GM18502 (cell line): ENCODE data around the gene ALDH3A2.

ENCODE experiments used
- ATAC-seq: cut with Tn5 transposase; IDR thresholded peaks from one replicate; pipeline ENCODE4 v1.9.1; 2021; ENCODE audit warnings: mild to moderate bottlenecking; ENCODE audit not compliant: unreplicated experiment, poor library complexity

Gene ALDH3A2

GRCh38 chr17:19648475-19649273 is at the start of gene ALDH3A2:
TSS of gene ALDH3A2 (plus strand) at chr17:19648751. CDS start at chr17:19648972, 221 bp downstream.
- ATAC-seq = peak; percentile 92

DNA sequence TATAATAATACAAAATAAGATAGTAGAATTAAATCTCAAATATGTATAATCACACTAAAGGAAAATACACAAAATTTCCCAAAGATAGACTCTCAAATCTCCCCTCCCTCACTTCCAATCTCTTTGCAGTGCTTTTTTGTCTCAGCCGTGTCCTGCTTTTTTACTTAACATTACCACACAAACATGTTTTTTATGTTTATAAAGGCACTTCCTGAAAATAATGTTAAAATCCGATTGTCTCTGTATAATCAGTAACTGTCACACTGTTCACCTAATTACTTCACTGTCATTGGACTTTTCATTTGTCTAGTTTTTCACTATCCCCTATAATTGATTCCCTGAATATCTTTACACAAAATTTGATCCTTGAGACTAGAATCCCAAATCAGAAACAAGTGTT is 38.2 kb upstream of the ALDH3A2 start:
- no peak for ATAC-seq

- ATAC-seq = no peak
These were observed 37.7 kb upstream of the ALDH3A2 start for GRCh38 chr17:19610879-19611278.

GRCh38 chr17:19613979-19614378 is 34.6 kb upstream of the ALDH3A2 start:
- no peak for ATAC-seq

DNA sequence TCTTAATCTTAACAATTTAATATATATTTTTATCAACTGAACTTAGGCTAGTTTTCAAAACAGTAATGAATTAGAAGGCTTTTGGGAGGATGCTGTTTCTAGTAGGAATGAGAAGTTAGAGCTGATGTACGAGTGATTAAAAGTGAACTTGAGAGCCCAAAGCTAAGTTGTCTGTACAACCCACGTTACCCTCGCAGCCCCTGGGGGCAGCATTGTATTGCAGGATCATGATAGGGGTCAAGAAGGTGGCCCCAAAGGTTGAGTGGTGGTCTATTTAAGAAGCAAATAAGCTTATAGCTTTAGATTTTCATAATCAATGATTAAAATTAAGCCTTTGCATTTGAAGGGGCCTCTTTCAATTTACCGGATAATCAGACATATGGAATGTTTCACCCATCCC is 33.7 kb upstream of the ALDH3A2 start:
- ATAC-seq = no peak

DNA sequence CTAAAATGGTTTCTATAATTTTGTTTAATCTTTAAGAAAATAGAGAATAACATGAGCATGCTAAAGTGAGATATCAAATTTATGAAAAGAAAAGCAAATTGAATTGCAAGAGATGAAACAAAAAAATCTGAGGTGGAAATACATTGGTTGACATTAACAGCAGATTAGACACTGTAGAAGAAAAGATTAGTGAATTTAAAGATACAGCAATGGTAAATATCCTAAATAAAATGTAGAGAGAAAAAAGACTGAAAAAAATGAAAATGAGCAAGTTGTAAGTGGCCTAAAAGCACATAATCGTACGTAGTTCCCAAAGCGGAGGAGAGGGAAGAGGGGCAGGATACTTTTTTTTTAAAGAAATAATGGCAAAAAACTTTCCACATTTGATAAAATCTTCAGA is 30.5 kb upstream of the ALDH3A2 start:
- no peak for ATAC-seq

GRCh38 chr17:19619705-19620325 is 28.7 kb upstream of the ALDH3A2 start:
- no peak for ATAC-seq

- ATAC-seq = no peak
These were observed 26.9 kb upstream of the ALDH3A2 start for GRCh38 chr17:19621697-19622096.

- ATAC-seq = no peak
These were observed 22.5 kb upstream of the ALDH3A2 start for GRCh38 chr17:19626079-19626478.

DNA sequence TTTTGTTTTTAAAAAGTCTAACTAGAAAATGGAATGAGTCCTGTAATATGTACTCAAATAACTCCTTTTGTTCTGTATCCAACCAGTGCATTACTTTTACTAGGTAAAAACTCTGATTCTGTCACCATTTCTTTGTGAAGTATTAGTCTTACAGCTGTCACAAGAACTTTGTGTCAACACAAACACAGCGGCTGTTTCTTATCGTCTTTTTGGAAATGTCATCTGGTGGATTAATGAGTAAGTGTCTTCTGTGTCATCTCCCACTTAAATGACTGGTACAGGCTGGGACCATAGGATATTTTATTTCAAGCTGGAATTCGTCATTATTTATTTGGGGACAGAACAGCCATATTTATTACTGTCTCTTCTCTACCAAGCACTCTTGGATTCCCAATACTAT is 19.1 kb upstream of the ALDH3A2 start:
- no peak for ATAC-seq

DNA sequence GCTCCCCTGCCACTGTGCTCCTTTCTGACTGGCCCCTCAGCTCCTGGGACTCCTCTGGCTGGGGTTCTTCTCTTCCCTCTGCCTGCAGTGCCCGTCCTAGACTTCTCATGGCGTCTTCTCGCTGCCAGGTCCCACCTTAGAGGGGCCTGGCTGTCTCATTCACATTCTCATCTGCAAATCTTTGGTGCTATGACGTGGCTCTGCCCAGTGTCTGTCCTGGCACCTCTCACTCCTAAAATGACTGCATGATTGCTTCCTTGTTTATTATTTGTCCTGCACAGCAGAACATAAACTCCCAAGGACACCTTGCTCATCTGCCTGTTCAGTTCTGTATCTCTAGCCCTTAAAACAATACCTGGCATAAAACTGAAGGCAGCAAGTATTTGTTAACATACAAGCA is 18.5 kb upstream of the ALDH3A2 start:
- ATAC-seq = no peak

DNA sequence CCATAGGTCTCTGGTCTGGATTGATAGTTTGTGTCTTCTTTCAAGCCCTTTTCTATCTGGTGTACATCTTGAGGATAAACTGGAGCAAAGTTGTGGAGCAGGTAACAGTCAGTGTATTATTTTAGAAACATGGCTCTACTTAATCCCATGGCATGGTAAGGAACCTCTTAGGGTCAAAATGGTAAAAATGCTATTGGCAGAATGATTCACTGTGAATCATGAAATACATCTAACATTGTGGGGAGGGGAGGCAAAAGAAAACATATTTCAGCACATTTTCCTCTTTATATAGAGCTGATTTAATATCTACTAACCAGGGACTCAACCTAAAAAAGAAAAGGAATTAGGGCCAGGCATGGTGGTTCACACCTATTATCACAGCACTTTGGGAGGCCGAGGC is 17.9 kb upstream of the ALDH3A2 start:
- no peak for ATAC-seq

GRCh38 chr17:19631905-19632304 is 16.6 kb upstream of the ALDH3A2 start:
- no peak for ATAC-seq

DNA sequence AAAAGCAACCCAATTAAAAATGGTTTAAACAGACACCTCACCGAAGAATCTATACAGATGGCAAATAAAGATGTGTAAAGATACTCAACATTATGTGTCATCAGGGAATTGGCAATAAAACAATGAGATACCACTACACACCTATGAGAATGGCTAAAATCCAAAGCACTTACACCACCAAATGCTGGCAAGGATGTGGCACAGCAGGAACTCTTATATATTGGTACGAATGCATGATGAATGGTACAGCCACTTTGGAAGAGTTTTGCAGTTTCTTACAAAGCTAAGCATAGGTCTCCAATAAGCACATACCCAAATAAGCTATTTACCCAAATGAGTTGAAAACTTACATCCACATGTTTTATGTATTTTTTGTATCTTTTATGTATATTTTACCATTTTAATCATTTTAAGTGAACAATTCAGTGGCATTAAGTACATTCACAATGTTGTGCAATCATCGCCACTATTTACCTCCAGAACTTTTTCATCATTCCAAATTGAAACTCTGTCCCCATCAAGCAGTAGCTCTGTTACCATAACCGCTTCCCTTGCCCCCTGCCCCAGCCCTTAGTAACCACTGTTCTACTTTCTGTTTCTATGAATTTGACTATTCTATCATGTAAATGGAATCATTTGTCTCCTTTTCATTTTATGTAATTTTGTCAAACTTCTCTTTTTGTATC is 6.7 kb upstream of the ALDH3A2 start:
- ATAC-seq = no peak

- no peak for ATAC-seq
These were observed 6.1 kb upstream of the ALDH3A2 start for GRCh38 chr17:19642373-19642893.

DNA sequence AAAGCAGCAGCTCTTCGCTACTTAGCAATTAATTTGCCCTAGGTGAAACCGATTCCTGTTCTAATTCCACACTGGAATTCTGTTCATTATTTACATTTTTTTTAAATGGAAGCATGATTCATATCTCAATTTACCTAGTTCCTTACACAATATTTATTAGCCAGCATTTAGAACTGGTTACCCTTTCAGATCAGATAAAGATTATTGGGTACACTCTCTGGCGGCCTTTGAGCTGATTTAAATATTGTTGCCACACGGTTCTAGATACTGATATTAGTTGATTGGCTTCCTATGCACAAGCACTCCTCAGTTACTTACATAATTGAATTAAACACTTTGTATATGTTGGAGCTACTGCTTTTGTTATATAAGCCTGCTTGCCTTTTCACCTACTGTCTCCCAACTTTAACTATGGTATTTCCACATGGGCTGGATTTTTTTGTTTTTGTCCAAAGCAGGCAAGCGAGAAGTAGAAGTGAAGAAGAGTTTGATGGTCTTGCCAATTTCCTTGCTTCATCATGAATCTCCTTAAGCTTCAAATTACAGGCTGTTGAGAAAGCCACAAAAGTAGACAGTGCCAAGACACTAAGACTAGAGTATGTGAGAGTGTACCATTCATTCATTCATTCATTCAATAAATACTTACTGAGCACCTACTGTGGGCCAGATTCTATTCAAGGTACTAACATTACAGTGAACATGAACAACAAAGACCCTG is 3.9 kb upstream of the ALDH3A2 start:
- no peak for ATAC-seq

DNA sequence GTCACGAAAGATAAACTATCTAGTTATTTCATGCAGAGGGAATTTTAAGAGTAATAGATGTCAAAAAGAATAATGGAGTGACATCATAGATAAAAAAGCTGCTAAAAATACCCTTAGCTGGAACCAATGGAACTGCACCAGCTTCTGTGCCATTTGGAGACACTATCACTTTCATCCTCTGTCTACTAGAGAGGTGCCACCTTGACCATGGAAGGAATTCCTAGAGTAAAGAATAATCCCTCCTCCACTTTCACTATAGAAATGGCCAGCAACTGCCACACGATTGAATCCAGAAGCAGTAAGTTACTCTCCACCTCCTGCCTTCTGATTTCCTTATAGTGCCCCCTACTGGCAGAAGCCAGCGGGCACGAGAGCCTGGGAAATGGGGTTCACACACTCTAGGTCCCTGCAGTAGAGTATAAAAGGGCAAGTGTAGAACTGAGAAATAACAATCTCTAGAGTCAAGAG is 2.8 kb upstream of the ALDH3A2 start:
- ATAC-seq = no peak

DNA sequence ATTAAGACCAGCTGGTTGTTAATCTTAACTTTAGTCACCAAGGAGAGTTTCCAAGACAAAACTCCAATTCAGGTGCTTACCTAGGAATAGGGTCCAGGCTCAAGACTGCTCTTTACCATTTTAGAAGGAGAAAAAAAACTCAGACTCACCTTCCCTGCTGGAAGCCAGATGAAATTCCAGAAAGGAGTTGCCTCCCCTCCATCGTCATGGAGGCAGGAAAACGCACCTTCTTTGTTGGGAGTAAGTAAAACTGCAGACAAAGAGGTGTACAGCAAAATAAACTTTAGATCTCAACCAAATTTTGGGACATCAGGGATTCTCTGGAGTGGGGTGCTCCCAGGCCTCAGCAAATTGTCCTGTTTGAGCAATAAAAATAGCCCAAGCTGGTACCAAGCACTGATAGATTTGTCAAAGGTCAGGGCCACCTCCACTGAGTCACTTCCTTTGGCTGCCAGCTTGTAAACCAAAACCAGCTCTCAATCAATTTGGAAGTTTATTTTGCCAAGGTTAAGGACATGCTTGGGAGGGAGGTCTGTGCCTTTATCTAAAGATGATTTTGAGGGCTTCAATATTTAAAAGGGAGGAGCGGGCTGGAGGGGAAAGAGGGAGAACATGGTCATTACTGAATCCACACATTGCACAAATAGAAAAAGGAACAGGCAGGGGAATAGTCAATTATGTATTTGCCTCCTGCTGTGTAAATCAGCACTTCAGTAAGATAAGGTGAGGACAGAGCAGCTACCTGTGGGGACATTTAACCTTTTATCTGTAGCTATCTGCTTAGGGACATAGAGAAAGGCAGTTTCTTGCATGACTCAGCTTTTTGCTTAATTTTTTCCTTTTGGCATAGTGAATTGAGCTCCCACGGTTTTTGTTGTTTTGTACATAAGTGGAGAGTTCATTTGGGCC is 1.5 kb upstream of the ALDH3A2 start:
- ATAC-seq = no peak

- ATAC-seq = peak; percentile 31
These were observed 665 bp upstream of the ALDH3A2 start for GRCh38 chr17:19647697-19648474.
